Mesendoderm (in vitro differentiated cells): ENCODE data around the gene ZNF419.
"Not testable (repeated sequence)": the region's sequence is repeated elsewhere in the genome, so short reads cannot be mapped to it uniquely, and the experiment has no call there.

Experiments used
- DNase-seq: peaks from one replicate; pipeline ENCODE4 v3.0.0; 2013
- H2AK5ac ChIP-seq: 2 replicates; pipeline ENCODE4 v1.6.1; 2013; ENCODE audit warnings: low read length, inconsistent platforms
- H2BK120ac ChIP-seq: 2 replicates; pipeline ENCODE4 v1.6.1; 2013; ENCODE audit warnings: low read depth, mild to moderate bottlenecking, low read length, moderate library complexity, mixed read lengths
- H2BK15ac ChIP-seq: replicated peaks from 2 replicates; pipeline ENCODE4 v1.6.1; 2013; ENCODE audit warnings: low read depth, mild to moderate bottlenecking, moderate library complexity
- H2BK5ac ChIP-seq: 2 replicates; pipeline ENCODE4 v1.6.1; 2013; ENCODE audit warnings: low read length, inconsistent platforms
- H3K18ac ChIP-seq: 2 replicates; pipeline ENCODE4 v1.6.1; 2013; ENCODE audit warnings: mild to moderate bottlenecking, low read length, mixed read lengths
- H3K23ac ChIP-seq: one replicate; pipeline ENCODE4 v1.6.1; 2013; ENCODE audit warnings: low read length
- H3K27ac ChIP-seq: 2 replicates; pipeline ENCODE4 v1.5.1; 2013; ENCODE audit warnings: low read depth, mild to moderate bottlenecking, inconsistent platforms, low read length, moderate library complexity
- H3K27me3 ChIP-seq: 2 replicates; pipeline ENCODE4 v1.6.1; 2013; ENCODE audit warnings: low read length, control low read depth, mild to moderate bottlenecking, inconsistent platforms; ENCODE audit not compliant: insufficient read depth, poor library complexity
- H3K36me3 ChIP-seq: 2 replicates; pipeline ENCODE4 v1.6.1; 2013; ENCODE audit warnings: low read length, inconsistent platforms; ENCODE audit not compliant: control insufficient read depth, insufficient read depth
- H3K4ac ChIP-seq: one replicate; pipeline ENCODE4 v1.6.1; 2013; ENCODE audit warnings: low read depth, mild to moderate bottlenecking, low read length, moderate library complexity
- H3K4me1 ChIP-seq: 2 replicates; pipeline ENCODE4 v1.6.1; 2013; ENCODE audit warnings: low read depth, low read length, inconsistent platforms; ENCODE audit not compliant: control insufficient read depth
- H3K4me2 ChIP-seq: 2 replicates; pipeline ENCODE4 v1.6.1; 2013; ENCODE audit warnings: low read length
- H3K4me3 ChIP-seq: 2 replicates; pipeline ENCODE4 v1.5.1; 2013; ENCODE audit warnings: mild to moderate bottlenecking, low read length
- H3K56ac ChIP-seq: one replicate; pipeline ENCODE4 v1.6.1; 2013; ENCODE audit warnings: low read length
- H3K79me1 ChIP-seq: 2 replicates; pipeline ENCODE4 v1.6.1; 2013; ENCODE audit warnings: low read length, inconsistent platforms
- H3K79me2 ChIP-seq: 2 replicates; pipeline ENCODE4 v1.6.1; 2013; ENCODE audit warnings: mild to moderate bottlenecking, low read length; ENCODE audit not compliant: control insufficient read depth, insufficient read depth
- H3K9ac ChIP-seq: 2 replicates; pipeline ENCODE4 v1.6.1; 2013; ENCODE audit warnings: low read length, inconsistent platforms
- H4K5ac ChIP-seq: one replicate; pipeline ENCODE4 v1.6.1; 2013; ENCODE audit warnings: low read length
- H4K8ac ChIP-seq: one replicate; pipeline ENCODE4 v1.6.1; 2013; ENCODE audit warnings: low read depth, mild to moderate bottlenecking, control low read depth, low read length, moderate library complexity
- WGBS: extraction: QIAGEN DNeasy Blood & Tissue Kit; methylation state at CpG from one replicate; pipeline ENCODE4 v1.1.7; 2013; ENCODE audit warnings: low lambda C conversion rate, missing lambda C conversion rate; ENCODE audit not compliant: insufficient coverage; ENCODE audit errors: extremely low coverage; 5-methylcytosine and 5-hydroxymethylcytosine counted together

ZNF419 gene

DNA sequence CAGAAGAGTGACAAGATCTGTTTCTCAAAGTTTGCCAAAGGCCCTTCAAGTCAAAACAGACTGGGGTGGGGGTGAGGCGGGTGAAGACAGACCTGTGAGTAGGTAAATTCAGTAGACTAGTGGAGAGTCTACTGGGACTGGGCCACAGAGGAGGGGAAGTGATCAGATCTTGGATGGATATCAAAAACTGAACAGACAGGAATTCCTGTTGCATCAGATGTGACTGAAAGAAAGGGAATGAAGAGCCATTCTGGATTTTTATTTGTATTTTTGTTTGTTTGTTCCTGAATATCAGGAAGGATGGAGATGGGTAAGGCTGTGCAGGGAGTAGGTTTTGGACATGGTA is 722 bp downstream of the ZNF419 start:
- not testable (repeated sequence) for H3K56ac ChIP-seq, H3K4me3 ChIP-seq, H3K27me3 ChIP-seq, H4K5ac ChIP-seq, H3K36me3 ChIP-seq, H2AK5ac ChIP-seq, H2BK15ac ChIP-seq, H3K4ac ChIP-seq, H4K8ac ChIP-seq, DNase-seq, H3K79me1 ChIP-seq, H3K4me2 ChIP-seq, H3K79me2 ChIP-seq, H2BK5ac ChIP-seq, H3K4me1 ChIP-seq, H3K18ac ChIP-seq, H2BK120ac ChIP-seq, H3K23ac ChIP-seq, H3K27ac ChIP-seq, H3K9ac ChIP-seq
- no CpG with 5 or more reads among the region's 1 CpG for WGBS

DNA sequence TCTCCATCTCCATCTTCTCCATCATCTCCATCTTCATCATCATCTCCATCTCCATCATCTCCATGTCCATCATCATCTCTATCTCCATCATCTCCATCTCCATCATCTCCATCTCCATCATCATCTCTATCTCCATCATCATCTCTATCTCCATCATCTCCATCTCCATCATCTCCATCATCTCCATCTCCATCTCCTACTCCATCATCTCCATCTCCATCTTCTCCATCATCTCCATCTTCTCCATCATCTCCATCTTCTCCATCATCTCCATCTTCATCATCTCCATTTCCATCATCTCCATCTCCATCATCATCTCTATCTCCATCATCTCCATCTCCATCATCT is 11.8 kb downstream of the ZNF419 start:
- not testable (repeated sequence) for H3K4me3 ChIP-seq, H3K23ac ChIP-seq

DNA sequence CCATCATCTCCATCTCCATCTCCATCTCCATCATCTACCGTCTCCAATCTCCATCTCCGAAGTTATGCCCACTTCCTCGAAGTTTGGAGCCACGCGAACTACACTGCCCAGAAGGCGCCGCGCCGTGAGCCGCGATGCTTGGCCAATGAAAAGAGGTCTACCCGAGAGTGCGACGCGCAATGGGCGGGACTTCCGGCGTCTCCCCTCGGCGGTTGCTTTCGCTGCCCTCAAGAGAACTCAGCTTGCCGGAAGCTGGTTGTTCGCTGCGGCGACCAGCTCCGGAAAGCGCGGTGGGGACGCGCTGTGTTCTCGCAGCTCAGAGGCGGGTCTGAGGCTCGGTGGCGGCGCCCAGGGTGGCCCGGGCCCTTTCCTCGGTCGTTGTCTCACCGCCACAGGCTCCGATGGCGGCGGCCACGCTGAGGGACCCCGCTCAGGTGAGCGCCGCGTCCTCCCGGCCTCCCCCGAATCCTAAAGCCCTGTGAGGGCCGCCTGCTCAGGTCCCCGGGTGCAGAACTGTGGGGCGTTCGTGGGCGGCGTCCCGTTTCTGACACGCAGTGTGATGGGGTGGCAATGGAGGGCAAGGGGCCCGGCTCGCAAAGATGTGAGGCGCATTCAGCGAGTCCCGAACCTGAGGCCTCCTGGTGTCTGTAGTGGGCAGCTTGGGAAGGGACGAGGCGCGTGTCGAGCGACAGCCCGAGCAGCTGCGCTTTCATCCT is 12.3 kb downstream of the ZNF419 start, which contains the start of gene ZNF773:
Gene ZNF773, plus strand, starts transcription at position 259 of the 716 bp plus-strand sequence. Its CDS starts 143 bp downstream, at position 402.
- H3K23ac ChIP-seq, H3K4ac ChIP-seq, H3K36me3 ChIP-seq, H4K8ac ChIP-seq, H3K18ac ChIP-seq, H4K5ac ChIP-seq, H2AK5ac ChIP-seq, H2BK120ac ChIP-seq, H3K4me1 ChIP-seq, H3K27ac ChIP-seq, H3K27me3 ChIP-seq, H2BK5ac ChIP-seq, H2BK15ac ChIP-seq: not testable (repeated sequence)
- H3K56ac ChIP-seq = peak within 1 kb of the TSS; percentile 89
- peaks cover 12% of the 10 kb centered on the region for H3K79me1 ChIP-seq
- H3K4me2 ChIP-seq = peak within 1 kb of the TSS; percentile 35
- peak within 1 kb of the TSS; percentile 68 for H3K4me3 ChIP-seq
- 100% methylated on average over 2 of the region's 69 CpGs for WGBS
- H3K9ac ChIP-seq = peak within 1 kb of the TSS; percentile 82
- peaks cover 12% of the 10 kb centered on the region for H3K79me2 ChIP-seq
- peak; percentile 98 for DNase-seq

More for the DNA sequence above, 11.8 kb downstream of the ZNF419 start:
- not testable (repeated sequence) for H3K36me3 ChIP-seq, H3K27me3 ChIP-seq, H3K4me1 ChIP-seq, H3K18ac ChIP-seq, H3K4me2 ChIP-seq, H2BK5ac ChIP-seq, H4K5ac ChIP-seq, H2BK120ac ChIP-seq, H3K56ac ChIP-seq, H2BK15ac ChIP-seq, H3K9ac ChIP-seq, DNase-seq, H3K27ac ChIP-seq, H4K8ac ChIP-seq, H2AK5ac ChIP-seq, H3K4ac ChIP-seq
- H3K79me1 ChIP-seq = peaks cover 12% of the 10 kb centered on the region
- H3K79me2 ChIP-seq = peaks cover 12% of the 10 kb centered on the region

DNA sequence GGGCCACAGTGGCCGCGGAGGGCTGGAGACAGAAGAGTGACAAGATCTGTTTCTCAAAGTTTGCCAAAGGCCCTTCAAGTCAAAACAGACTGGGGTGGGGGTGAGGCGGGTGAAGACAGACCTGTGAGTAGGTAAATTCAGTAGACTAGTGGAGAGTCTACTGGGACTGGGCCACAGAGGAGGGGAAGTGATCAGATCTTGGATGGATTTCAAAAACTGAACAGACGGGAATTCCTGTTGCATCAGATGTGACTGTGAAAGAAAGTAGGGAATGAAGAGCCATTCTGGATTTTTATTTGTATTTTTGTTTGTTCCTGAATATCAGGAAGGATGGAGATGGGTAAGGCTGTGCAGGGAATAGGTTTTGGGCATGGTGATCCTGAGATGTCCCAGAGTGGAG is 12.8 kb downstream of the ZNF419 start:
- not testable (repeated sequence) for H2BK120ac ChIP-seq, H3K4ac ChIP-seq, H3K36me3 ChIP-seq, H3K27me3 ChIP-seq, H3K4me1 ChIP-seq, H2AK5ac ChIP-seq, H2BK15ac ChIP-seq, H4K8ac ChIP-seq, H4K5ac ChIP-seq, H3K4me3 ChIP-seq, DNase-seq, H3K27ac ChIP-seq, H3K23ac ChIP-seq, H2BK5ac ChIP-seq, H3K18ac ChIP-seq
- Histone ChIP-seq H3K79me2 (peaks cover 12% of the 10 kb centered on the region), H3K9ac (peak overlapping the region; percentile 13), H3K56ac (peak overlapping the region; percentile 6), H3K4me2 (peak overlapping the region; percentile 35), H3K79me1 (peaks cover 12% of the 10 kb centered on the region)
- WGBS = no CpG with 5 or more reads among the region's 4 CpGs

DNA sequence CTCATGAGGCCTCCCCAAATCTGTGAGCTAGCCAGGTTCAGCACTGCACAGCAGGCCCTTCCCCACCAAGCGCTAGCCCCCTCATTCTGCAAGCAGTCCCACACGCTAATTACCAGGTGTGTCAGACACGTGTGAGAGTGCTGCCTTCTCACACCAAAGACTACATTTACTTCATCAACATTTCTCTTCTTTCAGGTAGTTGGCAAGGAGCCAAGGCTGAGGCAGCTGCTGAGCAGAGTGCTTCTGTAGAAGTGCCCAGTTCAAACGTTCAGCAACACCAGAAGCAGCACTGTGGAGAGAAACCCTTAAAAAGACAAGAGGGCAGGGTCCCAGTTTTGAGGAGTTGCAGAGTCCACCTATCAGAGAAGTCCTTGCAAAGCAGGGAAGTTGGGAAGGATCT is 18.6 kb downstream of the ZNF419 start:
- Histone ChIP-seq H3K79me2 (peaks cover 9% of the 10 kb centered on the region), H3K4me2 (no peak overlapping the region), H3K4me1 (no peaks in the 10 kb centered on the region), H3K79me1 (peaks cover 8% of the 10 kb centered on the region), H2BK15ac (no peak overlapping the region), H3K36me3 (peaks cover 7% of the 10 kb centered on the region), H4K5ac (no peak overlapping the region), H3K18ac (no peak overlapping the region), H2BK120ac (no peak overlapping the region), H3K4ac (no peak overlapping the region), H3K27ac (no peak overlapping the region), H2AK5ac (no peak overlapping the region), H3K9ac (no peak overlapping the region), H4K8ac (no peak overlapping the region), H3K56ac (no peak overlapping the region), H3K23ac (no peak overlapping the region), H3K27me3 (no peaks in the 10 kb centered on the region), H2BK5ac (no peak overlapping the region), H3K4me3 (no peak overlapping the region)
- DNase-seq = no peak
- no CpG with 5 or more reads among the region's 4 CpGs for WGBS

DNA sequence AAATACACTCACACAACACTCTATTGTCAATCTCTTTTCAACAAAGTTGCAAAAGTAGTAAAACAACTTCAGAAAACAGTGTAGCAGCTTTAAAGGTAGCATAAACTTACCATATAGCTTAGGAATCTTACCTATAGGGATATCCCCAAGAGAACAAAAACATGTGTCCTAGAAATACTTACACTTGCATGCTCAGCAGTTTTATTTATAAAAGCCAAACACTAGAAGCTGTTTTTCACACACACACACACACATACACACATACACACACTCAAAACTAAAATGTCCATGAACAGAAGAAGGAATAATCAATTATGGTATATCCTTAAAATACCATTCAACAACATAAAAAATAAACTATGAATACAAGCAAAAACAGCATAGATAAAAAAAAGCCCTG is 23.9 kb downstream of the ZNF419 start:
- H3K4me3 ChIP-seq = no peak overlapping the region
- no peak overlapping the region for H3K4ac ChIP-seq
- no peak for DNase-seq
- H3K27ac ChIP-seq = no peak overlapping the region
- H2BK120ac ChIP-seq = no peak overlapping the region
- no peak overlapping the region for H4K5ac ChIP-seq
- H2AK5ac ChIP-seq = no peak overlapping the region
- H3K79me2 ChIP-seq = no peaks in the 10 kb centered on the region
- H4K8ac ChIP-seq = no peak overlapping the region
- no peak overlapping the region for H2BK15ac ChIP-seq
- peaks cover 4% of the 10 kb centered on the region for H3K36me3 ChIP-seq
- no peak overlapping the region for H3K18ac ChIP-seq
- H3K56ac ChIP-seq = no peak overlapping the region
- H2BK5ac ChIP-seq = no peak overlapping the region
- H3K4me1 ChIP-seq = no peaks in the 10 kb centered on the region
- no peaks in the 10 kb centered on the region for H3K27me3 ChIP-seq
- H3K9ac ChIP-seq = no peak overlapping the region
- no peak overlapping the region for H3K23ac ChIP-seq
- H3K79me1 ChIP-seq = no peaks in the 10 kb centered on the region
- H3K4me2 ChIP-seq = no peak overlapping the region
